GM21723 (cell line): Measurements from ENCODE around the gene AMMECR1.

Experiments
- ATAC-seq: cut with Tn5 transposase; IDR thresholded peaks from one replicate; pipeline ENCODE4 v1.9.1; 2021; ENCODE audit warnings: mild to moderate bottlenecking, moderate library complexity; ENCODE audit not compliant: unreplicated experiment

AMMECR1 gene

GRCh38 chrX:110311437-110312230, 6.3 kb downstream of the AMMECR1 start:
- ATAC-seq = no peak

GRCh38 chrX:110310896-110311295, 7.0 kb downstream of the AMMECR1 start:
- ATAC-seq = peak; percentile 85

- no peak for ATAC-seq
These were observed 7.7 kb downstream of the AMMECR1 start for GRCh38 chrX:110310000-110310790.

GRCh38 chrX:110308220-110308619, 9.7 kb downstream of the AMMECR1 start:
- no peak for ATAC-seq

- ATAC-seq = no peak
These were observed 13.0 kb downstream of the AMMECR1 start for GRCh38 chrX:110304884-110305283.

GRCh38 chrX:110304371-110304770, 13.5 kb downstream of the AMMECR1 start:
- no peak for ATAC-seq

- no peak for ATAC-seq
These were observed 14.9 kb downstream of the AMMECR1 start for GRCh38 chrX:110302975-110303374.

GRCh38 chrX:110301194-110301593, 16.7 kb downstream of the AMMECR1 start:
- ATAC-seq = no peak

- no peak for ATAC-seq
These were observed 23.8 kb downstream of the AMMECR1 start for GRCh38 chrX:110294087-110294486.

- ATAC-seq = no peak
These were observed 24.2 kb downstream of the AMMECR1 start for GRCh38 chrX:110293658-110294057.

- no peak for ATAC-seq
These were observed 30.3 kb downstream of the AMMECR1 start for GRCh38 chrX:110287605-110288004.

- no peak for ATAC-seq
These were observed 31.8 kb downstream of the AMMECR1 start for GRCh38 chrX:110286106-110286505.

- no peak for ATAC-seq
These were observed 33.7 kb downstream of the AMMECR1 start for GRCh38 chrX:110284159-110284558.

- no peak for ATAC-seq
These were observed 35.0 kb downstream of the AMMECR1 start for GRCh38 chrX:110282922-110283321.

- no peak for ATAC-seq
These were observed 36.5 kb downstream of the AMMECR1 start for GRCh38 chrX:110281377-110281776.

GRCh38 chrX:110280954-110281353, 36.9 kb downstream of the AMMECR1 start:
- no peak for ATAC-seq

- no peak for ATAC-seq
These were observed 40.3 kb downstream of the AMMECR1 start for GRCh38 chrX:110277609-110278008.

- peak; percentile 89 for ATAC-seq
These were observed 41.1 kb downstream of the AMMECR1 start for GRCh38 chrX:110276778-110277177.

- ATAC-seq = no peak
These were observed 49.0 kb downstream of the AMMECR1 start for GRCh38 chrX:110268886-110269285.

- ATAC-seq = no peak
These were observed 49.5 kb downstream of the AMMECR1 start for GRCh38 chrX:110268395-110268794.

GRCh38 chrX:110267874-110268273, 50.0 kb downstream of the AMMECR1 start:
- ATAC-seq = no peak

- ATAC-seq = no peak
These were observed 52.2 kb downstream of the AMMECR1 start for GRCh38 chrX:110265661-110266060.
